Fibroblast of peridontal ligament (primary cell): Measurements from ENCODE around the gene TP53BP2.

Experiments
- DNase-seq: peaks from one replicate; pipeline ENCODE4 v3.0.0-alpha.2; 2010; ENCODE audit errors: extremely low read depth

Gene TP53BP2

DNA sequence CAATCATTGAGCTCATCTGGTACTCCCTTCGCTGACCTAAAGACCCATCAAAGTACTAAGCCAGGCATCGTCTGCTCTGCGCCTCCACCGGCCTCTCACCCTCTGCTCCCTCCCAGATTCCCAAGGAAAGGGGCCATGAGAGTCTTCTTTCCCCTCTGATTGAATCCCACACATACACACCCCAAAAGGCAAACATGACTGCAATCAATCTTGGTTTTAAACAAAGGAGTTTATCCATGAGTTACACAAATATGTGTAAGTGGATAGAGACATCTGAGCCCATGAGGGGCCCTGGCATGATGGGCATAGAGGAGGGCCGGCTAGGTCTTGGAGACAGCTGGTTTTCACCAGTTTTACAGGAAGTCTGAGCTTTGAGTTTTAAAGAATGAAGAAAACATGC is 82.5 kb downstream of the TP53BP2 start:
- no peak for DNase-seq

DNA sequence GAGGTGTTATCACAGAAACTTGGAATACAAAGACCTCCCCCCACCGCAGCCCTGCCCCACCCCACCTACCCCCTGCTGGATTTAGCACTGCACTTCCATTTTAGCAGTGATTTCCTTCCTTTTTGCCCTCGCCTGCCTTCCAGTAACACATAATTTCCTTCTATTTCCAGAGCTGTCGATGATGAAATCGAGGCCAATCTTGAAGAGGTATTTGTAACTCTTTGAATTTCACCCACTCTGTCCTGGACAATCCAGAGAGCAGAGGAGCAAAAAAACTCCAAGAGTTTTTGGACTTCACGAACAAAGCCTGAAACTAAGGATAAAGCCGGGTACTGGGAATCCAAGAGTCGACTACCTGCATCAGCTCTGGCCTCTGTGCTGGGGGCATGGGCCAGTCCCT is 84.3 kb downstream of the TP53BP2 start:
- DNase-seq: no peak

DNA sequence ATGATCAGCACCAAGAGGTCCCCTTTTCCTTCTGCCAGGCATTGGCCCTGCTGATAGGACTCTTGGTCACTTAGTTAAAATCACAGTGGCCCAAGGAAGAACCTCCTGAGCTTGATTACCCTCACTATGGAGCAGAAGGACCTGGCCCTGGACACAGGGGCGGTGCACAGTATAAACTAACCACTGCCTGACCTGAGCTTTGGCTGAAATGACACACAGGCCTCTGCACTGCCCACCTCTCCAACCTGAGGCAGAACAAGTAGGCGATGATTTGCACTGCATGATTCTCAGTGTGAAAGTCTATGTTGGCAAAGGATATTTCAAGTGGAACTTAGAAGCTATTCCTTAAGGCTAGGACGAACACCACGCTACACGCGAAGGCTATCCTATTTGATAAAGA is 84.9 kb downstream of the TP53BP2 start:
- no peak for DNase-seq

DNA sequence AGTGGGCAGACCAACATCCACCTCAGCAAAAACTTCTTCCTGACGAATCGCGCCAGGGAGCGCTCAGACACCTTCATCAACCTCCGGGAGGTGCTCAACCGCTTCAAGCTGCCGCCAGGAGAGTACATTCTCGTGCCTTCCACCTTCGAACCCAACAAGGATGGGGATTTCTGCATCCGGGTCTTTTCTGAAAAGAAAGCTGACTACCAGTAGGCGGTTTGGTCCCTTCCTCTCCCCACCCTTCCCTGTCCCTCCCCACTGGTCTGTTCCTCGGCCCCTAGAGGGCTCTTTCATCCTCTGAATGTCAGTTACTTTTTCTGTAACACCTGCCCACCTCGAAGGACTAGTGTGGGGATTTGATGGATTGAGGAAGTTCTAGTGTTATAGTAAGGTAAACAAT is 86.5 kb downstream of the TP53BP2 start:
- DNase-seq: no peak

DNA sequence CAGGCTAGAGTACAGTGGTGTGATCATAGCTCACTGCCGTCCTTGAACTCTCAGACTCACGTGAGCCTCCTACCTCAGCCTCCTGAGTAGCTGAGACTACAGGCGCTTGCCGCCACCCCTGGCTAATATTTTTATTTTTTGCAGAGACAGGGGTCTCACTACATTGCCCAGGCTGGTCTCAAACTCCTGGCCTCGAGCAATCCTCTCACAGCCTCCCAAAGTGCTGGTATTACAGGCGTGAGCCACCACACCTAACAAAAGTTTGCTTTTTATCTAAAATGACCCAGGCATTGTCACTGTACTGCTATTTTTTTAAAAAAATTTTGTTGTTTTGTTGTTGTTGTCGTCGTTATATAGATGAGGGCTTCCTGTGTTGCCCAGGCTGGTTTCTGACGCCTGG is 87.0 kb downstream of the TP53BP2 start:
- DNase-seq: no peak

GRCh38 chr1:223756806-223757700 is 88.7 kb downstream of the TP53BP2 start:
- DNase-seq: no peak

- no peak for DNase-seq
These were observed 89.6 kb downstream of the TP53BP2 start for GRCh38 chr1:223755992-223756775.

- no peak for DNase-seq
These were observed 90.3 kb downstream of the TP53BP2 start for GRCh38 chr1:223755432-223755792.

DNA sequence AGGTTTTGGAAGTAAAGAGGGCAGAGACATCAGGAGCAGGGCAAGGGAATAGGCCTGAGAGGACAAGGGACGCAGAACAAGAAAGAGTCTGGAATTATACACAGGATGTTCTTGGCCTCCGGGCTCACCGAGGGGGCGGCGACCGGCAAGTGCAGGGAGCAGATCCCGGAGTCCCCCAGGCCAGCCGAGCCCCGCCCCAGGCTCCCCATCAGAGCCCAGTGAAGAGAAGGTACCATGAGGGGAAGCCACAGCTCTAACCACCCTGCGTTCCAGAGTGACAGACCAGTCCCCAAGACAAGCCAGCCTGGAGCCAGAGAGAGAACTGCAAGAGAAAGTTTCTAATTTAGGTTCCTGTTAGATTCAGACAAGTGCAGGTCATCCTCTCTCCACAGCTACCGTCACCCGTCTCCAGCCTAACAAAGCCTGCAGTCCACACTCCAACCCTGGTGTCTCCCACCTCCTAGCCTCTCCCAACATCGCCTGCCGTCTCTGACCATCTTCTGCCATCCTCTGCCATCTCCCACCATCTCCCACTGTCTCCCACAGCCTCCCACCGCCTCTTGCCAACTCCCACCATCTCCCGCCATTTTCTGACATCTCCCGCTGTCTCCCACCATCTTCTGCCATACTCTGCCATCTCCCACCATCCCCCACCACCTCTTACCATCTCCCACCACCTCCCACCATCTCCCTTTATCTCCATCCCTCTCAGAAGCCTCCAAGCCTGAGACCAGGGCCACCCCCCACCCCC is 90.9 kb downstream of the TP53BP2 start:
- no peak for DNase-seq

GRCh38 chr1:223752721-223753515 is 92.8 kb downstream of the TP53BP2 start:
- DNase-seq: no peak

DNA sequence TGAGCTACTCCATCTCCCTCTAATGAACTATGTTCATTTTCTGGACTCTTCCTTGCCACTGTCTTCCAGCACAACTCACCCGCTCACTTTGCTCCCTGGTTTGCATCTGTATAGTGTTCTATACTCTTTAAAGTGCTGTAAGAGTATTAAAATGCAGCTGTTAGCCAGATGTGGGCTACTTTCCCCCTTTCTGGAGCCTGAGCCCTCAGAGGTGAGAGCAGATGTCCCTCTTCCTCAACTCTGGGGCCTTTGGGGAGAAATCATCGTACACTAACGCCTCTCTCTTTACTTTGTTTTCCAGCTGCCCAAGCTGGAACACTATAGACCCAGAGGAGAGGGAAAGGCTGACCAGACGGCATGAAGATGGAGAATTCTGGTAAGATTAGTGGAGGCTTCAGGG is 94.1 kb downstream of the TP53BP2 start:
- no peak for DNase-seq

GRCh38 chr1:223750730-223751570 is 94.8 kb downstream of the TP53BP2 start:
- DNase-seq: no peak

DNA sequence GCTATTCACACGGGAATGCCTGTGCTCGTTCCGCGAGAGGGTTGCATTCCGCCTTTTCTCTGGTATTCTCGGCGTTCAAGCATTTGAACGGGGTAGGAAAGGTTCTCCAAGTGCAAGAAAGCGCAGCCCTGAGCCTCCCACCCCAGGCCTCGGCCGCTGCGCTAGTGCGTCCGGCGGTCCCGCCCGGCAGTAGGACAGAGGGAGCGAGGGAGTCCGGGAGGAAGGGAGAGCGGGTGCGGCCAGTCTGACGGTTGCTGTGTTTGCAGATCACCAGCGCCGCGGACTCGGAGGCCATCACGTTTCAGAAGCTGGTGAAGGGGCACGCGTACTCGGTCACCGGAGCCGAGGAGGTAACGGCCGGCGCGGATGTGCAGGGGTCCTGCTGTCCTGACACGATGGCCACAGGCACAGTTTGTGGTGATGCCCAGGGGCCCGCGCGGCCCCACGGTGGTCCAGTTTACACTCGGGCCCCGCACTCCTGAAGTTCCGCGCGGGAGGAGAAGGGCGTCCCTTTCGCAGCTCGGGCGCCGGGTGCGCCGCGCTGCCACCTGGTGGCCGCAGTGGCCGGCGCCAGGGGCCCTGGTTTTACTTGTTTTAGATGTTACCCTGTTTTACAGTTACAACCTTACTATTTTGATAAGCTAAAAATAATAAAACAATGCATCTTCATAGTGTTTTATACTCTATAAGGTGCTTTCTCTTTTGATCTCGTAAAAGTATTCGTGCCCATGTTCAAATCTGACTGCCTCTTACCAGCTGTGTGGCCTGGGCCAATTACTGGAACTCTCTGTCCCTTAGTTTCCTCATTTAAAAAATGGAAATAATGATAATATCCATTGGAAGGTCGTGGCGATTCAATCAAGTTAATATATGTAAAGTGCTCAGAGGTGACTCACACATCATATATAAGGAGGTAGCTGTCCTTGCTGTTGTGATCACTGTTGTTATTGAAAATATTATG is 96.7 kb downstream of the TP53BP2 start:
- DNase-seq: peak; percentile 63

DNA sequence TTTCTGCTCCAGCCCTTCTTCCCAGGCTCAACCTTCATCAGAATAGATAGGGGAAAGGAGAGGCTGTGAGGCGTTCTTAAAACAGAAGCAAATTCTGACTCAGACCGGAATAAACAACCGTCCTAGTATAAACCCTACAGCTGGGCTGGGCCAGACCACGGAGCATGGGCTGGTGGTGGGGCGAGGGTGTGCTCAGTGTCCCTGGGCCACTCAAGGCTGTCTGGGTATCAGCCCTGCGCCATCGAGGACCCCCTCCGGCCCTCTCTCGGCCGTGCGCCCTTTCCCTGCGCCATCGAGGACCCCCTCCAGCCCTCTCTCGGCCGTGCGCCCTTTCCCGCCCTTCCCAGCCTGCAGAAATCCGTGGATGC is 97.4 kb downstream of the TP53BP2 start:
- peak; percentile 67 for DNase-seq

- DNase-seq: peak; percentile 55
These were observed 97.9 kb downstream of the TP53BP2 start for GRCh38 chr1:223747838-223748335.

- peak; percentile 86 for DNase-seq
These were observed 100.0 kb downstream of the TP53BP2 start for GRCh38 chr1:223745731-223746130.

GRCh38 chr1:223742856-223743517 is 102.8 kb downstream of the TP53BP2 start:
- DNase-seq: no peak

- no peak for DNase-seq
These were observed 103.9 kb downstream of the TP53BP2 start for GRCh38 chr1:223741861-223742260.
